GM18505 (cell line): ENCODE results near the gene CDK9.
"Not testable (repeated sequence)": the region's sequence is repeated elsewhere in the genome, so short reads cannot be mapped to it uniquely, and the experiment has no call there.

Experiments used
- ATAC-seq: cut with Tn5 transposase; IDR thresholded peaks from one replicate; pipeline ENCODE4 v1.9.1; 2021; ENCODE audit not compliant: unreplicated experiment
- POLR2A ChIP-seq: IDR thresholded peaks from 4 replicates; pipeline ENCODE4 v1.6.1; 2011; ENCODE audit warnings: borderline replicate concordance; ENCODE audit not compliant: insufficient read depth, insufficient read length; ENCODE audit errors: extremely low read depth

Gene CDK9

GRCh38 chr9:127780126-127780885, 5.5 kb upstream of the CDK9 start:
- TF ChIP-seq POLR2A, result no peak
- ATAC-seq, result no peak

- ATAC-seq, result not testable (repeated sequence)
These were observed 4.9 kb upstream of the CDK9 start for GRCh38 chr9:127780909-127781308.

- ATAC-seq, result no peak
- TF ChIP-seq POLR2A, result no peak
These were observed 4.0 kb upstream of the CDK9 start for GRCh38 chr9:127781806-127782205.

- no peak for ATAC-seq
- TF ChIP-seq POLR2A, result peak; percentile 70
These were observed 2.5 kb upstream of the CDK9 start for GRCh38 chr9:127783111-127784008.

GRCh38 chr9:127785023-127785932, 556 bp upstream of the CDK9 start:
- TF ChIP-seq POLR2A, result peak; percentile 48
- ATAC-seq, result peak; percentile 43

GRCh38 chr9:127786773-127787104, 905 bp downstream of the CDK9 start:
- no peak for TF ChIP-seq POLR2A
- no peak for ATAC-seq

- no peak for TF ChIP-seq POLR2A
These were observed 2.6 kb downstream of the CDK9 start for GRCh38 chr9:127788337-127789011.

GRCh38 chr9:127789179-127789578, 3.3 kb downstream of the CDK9 start:
- ATAC-seq, result no peak
- no peak for TF ChIP-seq POLR2A

More at GRCh38 chr9:127788337-127789011, 2.6 kb downstream of the CDK9 start:
- no peak for ATAC-seq

- TF ChIP-seq POLR2A, result no peak
- ATAC-seq, result no peak
These were observed 4.4 kb downstream of the CDK9 start for GRCh38 chr9:127790094-127790855.

- TF ChIP-seq POLR2A, result no peak
- no peak for ATAC-seq
These were observed 5.3 kb downstream of the CDK9 start for GRCh38 chr9:127791085-127791484.

- TF ChIP-seq POLR2A, result no peak
- no peak for ATAC-seq
These were observed 6.7 kb downstream of the CDK9 start for GRCh38 chr9:127792417-127793031.
